Right renal cortex interstitium (tissue), 3 donors: ENCODE measurements around the gene AADACL4. TPM values are rescaled to one million over a fixed set of nuclear protein-coding genes. Genes with fewer than 3 reads are reported as not detected.
"Not testable (repeated sequence)": the region's sequence is repeated elsewhere in the genome, so short reads cannot be mapped to it uniquely, and the experiment has no call there.

Experiments
- DNase-seq, 3 donors: peaks; one replicate each; pipeline ENCODE4 v3.0.0-alpha.2; 2013; ENCODE audit warnings: low read depth in 3 of 3, low spot score in 2 of 3
- polyA plus RNA-seq, 3 donors: library from polyadenylated mRNA; unstranded; fragments of 120-200 nt; gene quantifications; one replicate each; pipeline ENCODE4 v1.2.1, GENCODE V29; 2013; ENCODE audit not compliant: insufficient read length in 3 of 3

The AADACL4 gene
- polyA plus RNA-seq, 3 donors: 1.4 to 1.7 (median 1.7) TPM

GRCh38 chr1:12626888-12627287 lies 17.0 kb upstream of the AADACL4 start:
- no peak for DNase-seq

- no peak for DNase-seq
Observed at GRCh38 chr1:12627296-12627695, 16.6 kb upstream of the AADACL4 start.

- DNase-seq: no peak
Observed at GRCh38 chr1:12629511-12629956, 14.4 kb upstream of the AADACL4 start.

GRCh38 chr1:12629985-12630760 lies 13.7 kb upstream of the AADACL4 start:
- no peak for DNase-seq

GRCh38 chr1:12630946-12631530 lies 12.8 kb upstream of the AADACL4 start:
- DNase-seq: no peak

- DNase-seq: no peak
Observed at GRCh38 chr1:12631571-12631970, 12.3 kb upstream of the AADACL4 start.

- no peak for DNase-seq
Observed at GRCh38 chr1:12634156-12634555, 9.7 kb upstream of the AADACL4 start.

GRCh38 chr1:12634696-12635202 lies 9.1 kb upstream of the AADACL4 start:
- no peak for DNase-seq

GRCh38 chr1:12636098-12636950 lies 7.6 kb upstream of the AADACL4 start:
- DNase-seq: peak in 1 of 3 donors; percentile 56

GRCh38 chr1:12637693-12638092 lies 6.2 kb upstream of the AADACL4 start:
- no peak for DNase-seq

- DNase-seq: no peak
Observed at GRCh38 chr1:12640237-12640957, 3.5 kb upstream of the AADACL4 start.

GRCh38 chr1:12640958-12641272 lies 3.0 kb upstream of the AADACL4 start:
- no peak for DNase-seq

GRCh38 chr1:12643079-12643478 lies 806 bp upstream of the AADACL4 start:
- no peak for DNase-seq

GRCh38 chr1:12644237-12644636 lies 352 bp downstream of the AADACL4 start:
- no peak for DNase-seq

GRCh38 chr1:12644829-12645228 lies 944 bp downstream of the AADACL4 start:
- DNase-seq: no peak

- not testable (repeated sequence) for DNase-seq
Observed at GRCh38 chr1:12645401-12645800, 1.5 kb downstream of the AADACL4 start.

GRCh38 chr1:12648741-12649140 lies 4.9 kb downstream of the AADACL4 start:
- no peak for DNase-seq

- peak; percentile 68 to 87 (median 77) for DNase-seq
Observed at GRCh38 chr1:12649971-12650421, 6.1 kb downstream of the AADACL4 start.

- DNase-seq: no peak
Observed at GRCh38 chr1:12654004-12654567, 10.2 kb downstream of the AADACL4 start.

GRCh38 chr1:12654657-12655056 lies 10.8 kb downstream of the AADACL4 start:
- no peak for DNase-seq
